Measurements from ENCODE around the gene RBPJL. TPM values are rescaled to one million over a fixed set of nuclear protein-coding genes. Genes with fewer than 3 reads are reported as not detected.
A peak's percentile ranks its signal among the peaks of the same experiment; 100 is the strongest.

The RBPJL gene
- total and polyA plus RNA-seq, 2 of the 13 experiments (the other 11 are each of a cell fraction or from before 2014, with no cell fraction given) = not detected

DNA sequence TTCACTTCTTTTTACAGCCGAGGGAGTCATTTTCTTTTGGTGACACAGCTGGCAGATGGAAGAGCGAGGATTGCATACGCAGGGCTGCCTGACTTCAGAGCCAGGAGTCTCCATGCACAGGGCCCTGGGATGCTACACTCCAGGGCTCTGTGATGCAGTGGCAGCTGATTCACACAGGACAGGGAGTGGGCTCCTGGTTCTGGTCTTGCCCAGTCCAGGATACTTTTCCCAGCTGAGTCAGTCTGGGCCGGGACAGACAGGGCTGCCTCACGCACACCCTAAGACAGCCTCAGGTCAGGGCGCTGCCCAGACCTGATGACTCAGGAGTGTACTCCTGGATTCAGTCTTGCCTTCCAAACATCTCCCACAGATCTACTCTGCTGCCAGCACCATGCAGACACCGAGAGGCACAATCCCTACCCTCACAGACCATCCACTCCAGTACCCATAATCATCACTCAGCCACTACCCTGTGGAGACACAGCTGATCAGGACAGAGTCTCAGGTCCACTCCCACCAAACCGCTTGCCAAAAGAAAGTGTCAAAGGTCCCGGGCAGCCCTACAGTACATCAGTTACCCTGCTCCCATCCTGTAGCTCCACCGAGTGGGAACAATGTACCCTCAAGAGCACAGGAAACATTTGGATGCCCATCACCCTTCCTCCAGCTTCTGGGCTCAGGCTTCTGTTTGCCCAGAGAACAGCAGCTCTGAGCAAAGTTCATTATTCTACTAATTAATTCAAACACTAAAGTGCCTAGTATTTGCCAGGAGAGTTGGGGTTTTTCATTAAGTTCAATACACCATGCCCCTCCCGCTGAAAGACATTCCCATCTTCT, 30.1 kb downstream of the RBPJL start (continued):
- 0 out of 2 replicates have a peak, but pooled peaks have one; percentile 51 for TF ChIP-seq ARID4A (CRISPR knock-in tag; IDR thresholded peaks at IDR 0.05; ENCODE audit: borderline replicate concordance)
- no peak for TF ChIP-seq CCAR2 (optimal IDR thresholded peaks at IDR 0.05; ENCODE audit: low read depth, low read length)
- TF ChIP-seq FOXC1 (CRISPR knock-in tag; IDR thresholded peaks at IDR 0.05; ENCODE audit: borderline replicate concordance) = no peak
- no peak for TF ChIP-seq RCOR2 (CRISPR knock-in tag; IDR thresholded peaks at IDR 0.05)
- TF ChIP-seq UBTF (CRISPR knock-in tag; IDR thresholded peaks at IDR 0.05) = no peak; the same call in 1 of the 2 replicates
- TF ChIP-seq, protein P1, sequence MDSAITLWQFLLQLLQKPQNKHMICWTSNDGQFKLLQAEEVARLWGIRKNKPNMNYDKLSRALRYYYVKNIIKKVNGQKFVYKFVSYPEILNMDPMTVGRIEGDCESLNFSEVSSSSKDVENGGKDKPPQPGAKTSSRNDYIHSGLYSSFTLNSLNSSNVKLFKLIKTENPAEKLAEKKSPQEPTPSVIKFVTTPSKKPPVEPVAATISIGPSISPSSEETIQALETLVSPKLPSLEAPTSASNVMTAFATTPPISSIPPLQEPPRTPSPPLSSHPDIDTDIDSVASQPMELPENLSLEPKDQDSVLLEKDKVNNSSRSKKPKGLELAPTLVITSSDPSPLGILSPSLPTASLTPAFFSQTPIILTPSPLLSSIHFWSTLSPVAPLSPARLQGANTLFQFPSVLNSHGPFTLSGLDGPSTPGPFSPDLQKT (CRISPR knock-in tag; IDR thresholded peaks at IDR 0.05; ENCODE audit: borderline replicate concordance) = no peak
- TF ChIP-seq NCOR1 (IDR thresholded peaks at IDR 0.05; ENCODE audit: borderline replicate concordance, low read length) = peak; percentile 78; the same call in 1 of the 2 replicates
- no peak for TF ChIP-seq ZNF430 (CRISPR knock-in tag; IDR thresholded peaks at IDR 0.05)
- TF ChIP-seq, protein P2, sequence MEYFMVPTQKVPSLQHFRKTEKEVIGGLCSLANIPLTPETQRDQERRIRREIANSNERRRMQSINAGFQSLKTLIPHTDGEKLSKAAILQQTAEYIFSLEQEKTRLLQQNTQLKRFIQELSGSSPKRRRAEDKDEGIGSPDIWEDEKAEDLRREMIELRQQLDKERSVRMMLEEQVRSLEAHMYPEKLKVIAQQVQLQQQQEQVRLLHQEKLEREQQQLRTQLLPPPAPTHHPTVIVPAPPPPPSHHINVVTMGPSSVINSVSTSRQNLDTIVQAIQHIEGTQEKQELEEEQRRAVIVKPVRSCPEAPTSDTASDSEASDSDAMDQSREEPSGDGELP (IDR thresholded peaks at IDR 0.05; ENCODE audit: borderline replicate concordance, low read depth) = 0 out of 2 replicates have a peak, but pooled peaks have one; percentile 49
- no peak for TF ChIP-seq ZNF646 (CRISPR knock-in tag; IDR thresholded peaks at IDR 0.05)

Measured in HepG2 (cell line).